Small intestine (tissue), 7 donors: ENCODE data around the gene AGTPBP1. TPM values are rescaled to one million over a fixed set of nuclear protein-coding genes. Genes with fewer than 3 reads are reported as not detected.

ENCODE experiments used
- DNase-seq, 2 donors: peaks; one replicate each; pipeline versions ENCODE4 v3.0.0 to v3.0.0-alpha.2; 2013
- FAIRE-seq: peaks from 2 replicates; lab custom pipeline; 2012; peaks lifted over from hg19 to GRCh38; lab: Jason Lieb, UNC
- H3K27ac ChIP-seq, 3 donors: one replicate each; pipeline ENCODE4 v1.5.1; 2013; ENCODE audit warnings: low read length in 2 of 3, mild to moderate bottlenecking in 2 of 3, control low read depth in 1 of 3, inconsistent platforms in 1 of 3, low read depth in 1 of 3, moderate library complexity in 1 of 3
- H3K27me3 ChIP-seq, 3 donors: one replicate each; pipeline ENCODE4 v1.6.1; 2013; ENCODE audit warnings: low read length in 3 of 3, inconsistent platforms in 1 of 3; ENCODE audit not compliant: control insufficient read depth in 3 of 3, insufficient read depth in 3 of 3
- H3K36me3 ChIP-seq, 3 donors: one replicate each; pipeline ENCODE4 v1.6.1; 2013; ENCODE audit warnings: low read length in 3 of 3, inconsistent platforms in 1 of 3, low read depth in 1 of 3, mild to moderate bottlenecking in 1 of 3, moderate library complexity in 1 of 3; ENCODE audit not compliant: control insufficient read depth in 3 of 3, insufficient read depth in 2 of 3
- H3K4me1 ChIP-seq, 3 donors: one replicate each; pipeline ENCODE4 v1.6.1; 2013; ENCODE audit warnings: low read length in 2 of 3, inconsistent platforms in 1 of 3, low read depth in 1 of 3, mild to moderate bottlenecking in 1 of 3, moderate library complexity in 1 of 3; ENCODE audit not compliant: control insufficient read depth in 3 of 3, insufficient read depth in 2 of 3
- H3K4me3 ChIP-seq, 3 donors: one replicate each; pipeline ENCODE4 v1.5.1; 2013; ENCODE audit warnings: low read length in 3 of 3, control low read depth in 1 of 3, inconsistent platforms in 1 of 3, low read depth in 1 of 3, mild to moderate bottlenecking in 1 of 3, moderate library complexity in 1 of 3
- H3K9me3 ChIP-seq, 2 donors: one replicate each; pipeline ENCODE4 v1.6.1; 2013; ENCODE audit warnings: low read depth in 1 of 2, low read length in 1 of 2; ENCODE audit not compliant: control insufficient read depth in 2 of 2, insufficient read depth in 1 of 2
- WGBS, 3 donors: extraction: QIAGEN DNeasy Blood & Tissue Kit; methylation state at CpG; one replicate each; pipeline ENCODE4 v1.1.7; 2013; 5-methylcytosine and 5-hydroxymethylcytosine counted together
- polyA plus RNA-seq, 4 donors: library from polyadenylated mRNA; stranded (reverse) in 3 of 4; unstranded in 1 of 4; fragments of 200-250 nt in 3 of 4; fragments of 120-200 nt in 1 of 4; gene quantifications; one replicate each; pipeline versions ENCODE4 v1.2.1 to v1.2.3, GENCODE V29; 2013
- donor health status: healthy with polysubstance abuse.
- donor health status: control.
- donor health status: control.
- donor health status: Bipolar disorder and iron deficiency.
- donor health status: healthy.

AGTPBP1 gene
- polyA plus RNA-seq, 4 donors: 2.7 to 10.4 (median 4.1) TPM

DNA sequence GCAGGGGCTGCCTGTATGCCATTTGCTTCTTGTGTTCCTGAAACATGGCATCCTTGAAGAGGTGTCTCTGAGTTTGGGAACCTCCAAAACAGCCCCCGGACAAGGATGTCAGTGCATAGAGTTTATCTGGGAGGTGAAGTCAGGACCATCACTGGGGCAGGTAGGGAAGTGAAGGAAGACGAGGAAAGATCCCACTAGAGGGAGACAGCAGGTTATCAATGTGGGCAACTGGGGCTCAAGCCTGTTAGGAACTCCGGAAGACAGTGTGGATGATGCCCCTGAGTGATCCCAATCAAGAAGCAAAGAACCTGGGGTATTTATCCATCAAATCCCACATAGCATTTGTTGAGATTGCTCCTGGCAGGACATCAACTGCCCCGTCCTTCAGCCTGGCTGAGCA lies 233.1 kb downstream of the AGTPBP1 start:
- 53 to 80% (median 61%) methylated on average over 4 of the region's 4 CpGs for WGBS, 3 donors
- no peaks in the 10 kb centered on the region for H3K4me1 ChIP-seq
- DNase-seq (no peak), FAIRE-seq (no peak)
- no peaks in the 10 kb centered on the region for H3K36me3 ChIP-seq
- H3K27me3 ChIP-seq: peaks cover 0 to 3% (median 0%) of the 10 kb centered on the region in 3 donors
- no peaks in the 10 kb centered on the region for H3K9me3 ChIP-seq
- no peak overlapping the region for H3K27ac ChIP-seq
- H3K4me3 ChIP-seq: no peak overlapping the region

- no peak for DNase-seq
- WGBS, 3 donors: 87 to 90% (median 89%) methylated on average over 7 of the region's 7 CpGs
- H3K36me3 ChIP-seq: no peaks in the 10 kb centered on the region
- no peaks in the 10 kb centered on the region for H3K9me3 ChIP-seq
- FAIRE-seq: no peak
- peaks cover 0 to 3% (median 0%) of the 10 kb centered on the region in 3 donors for H3K27me3 ChIP-seq
- H3K4me3 ChIP-seq: no peak overlapping the region
- no peak overlapping the region for H3K27ac ChIP-seq
- H3K4me1 ChIP-seq: no peaks in the 10 kb centered on the region
Measured at GRCh38 chr9:85505612-85506011, 236.1 kb downstream of the AGTPBP1 start.

- H3K27ac ChIP-seq: no peak overlapping the region
- H3K36me3 ChIP-seq: no peaks in the 10 kb centered on the region
- H3K9me3 ChIP-seq: no peaks in the 10 kb centered on the region
- H3K4me3 ChIP-seq: no peak overlapping the region
- DNase-seq (no peak), FAIRE-seq (no peak)
- WGBS, 3 donors: 72 to 81% (median 75%) methylated on average over 4 of the region's 4 CpGs
- no peaks in the 10 kb centered on the region for H3K27me3 ChIP-seq
- H3K4me1 ChIP-seq: no peaks in the 10 kb centered on the region
Measured at GRCh38 chr9:85502815-85503655, 238.7 kb downstream of the AGTPBP1 start.

DNA sequence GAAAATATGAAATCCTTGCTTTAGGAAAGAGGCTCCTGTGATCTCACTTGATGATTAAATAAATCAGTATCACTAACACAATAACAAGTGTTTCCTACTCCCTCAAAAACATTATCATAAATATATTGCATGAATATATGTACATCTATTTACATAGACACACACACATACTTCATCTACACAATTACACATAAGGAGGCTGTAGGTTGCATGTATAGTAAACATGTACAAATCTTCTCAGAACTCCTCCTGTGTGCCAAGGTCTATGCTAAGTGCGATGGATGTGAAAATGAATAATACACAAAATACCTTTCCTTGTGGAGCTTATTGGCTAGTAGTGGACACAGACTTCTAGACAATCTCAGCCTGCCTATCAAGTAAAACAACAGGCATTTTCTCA lies 239.9 kb downstream of the AGTPBP1 start:
- WGBS, 3 donors: 79 to 97% (median 91%) methylated on average over 1 of the region's 1 CpG
- H3K4me1 ChIP-seq: no peaks in the 10 kb centered on the region

DNA sequence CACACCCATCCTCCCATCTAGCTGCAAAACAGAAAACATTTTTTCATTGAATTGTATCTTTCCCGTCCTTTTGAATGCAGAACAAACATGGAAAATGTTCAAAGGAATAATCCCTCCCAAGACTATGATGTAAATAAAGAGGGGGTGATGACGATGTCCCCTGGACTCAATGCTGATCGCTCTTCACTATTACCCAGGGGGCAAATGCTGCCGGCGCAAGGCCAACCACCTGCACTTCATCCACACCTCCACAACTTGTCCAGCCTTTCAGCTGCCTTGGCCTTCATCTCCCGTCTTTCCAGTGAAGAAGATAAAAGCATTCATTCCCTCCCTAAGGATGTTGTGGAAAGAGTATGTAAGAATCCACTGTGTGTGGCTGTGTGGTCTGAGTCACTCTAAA lies 240.3 kb downstream of the AGTPBP1 start:
- no peak for FAIRE-seq
- Histone ChIP-seq H3K27me3 (no peaks in the 10 kb centered on the region), H3K27ac (no peak overlapping the region), H3K36me3 (no peaks in the 10 kb centered on the region), H3K4me1 (no peaks in the 10 kb centered on the region), H3K4me3 (no peak overlapping the region), H3K9me3 (no peaks in the 10 kb centered on the region)
- DNase-seq: no peak
- 75 to 85% (median 82%) methylated on average over 6 of the region's 6 CpGs for WGBS, 3 donors

More for the DNA sequence above, 239.9 kb downstream of the AGTPBP1 start:
- no peaks in the 10 kb centered on the region for H3K27me3 ChIP-seq
- no peaks in the 10 kb centered on the region for H3K36me3 ChIP-seq
- no peak overlapping the region for H3K27ac ChIP-seq
- no peak for DNase-seq
- no peaks in the 10 kb centered on the region for H3K9me3 ChIP-seq
- no peak for FAIRE-seq
- H3K4me3 ChIP-seq: no peak overlapping the region

Other genes starting within 250 kb of the AGTPBP1 start
- gene NAA35, start 199.2 kb upstream of the AGTPBP1 start, polyA plus RNA-seq: 10 to 100 TPM in 2 of 4 donors, 1 to 10 TPM in 2; 7.2 to 20.8 (median 9.3) TPM